Fibroblast of pulmonary artery (primary cell): ENCODE results near the gene KAT2B.

Experiments
- DNase-seq: peaks from one replicate; pipeline ENCODE4 v3.0.0-alpha.2; 2010; ENCODE audit warnings: low read depth
- H3K4me3 ChIP-seq: replicated peaks from 2 replicates; pipeline ENCODE4 v1.5.1; 2011; ENCODE audit warnings: low read depth, mild to moderate bottlenecking, control low read depth, low read length, moderate library complexity
- CTCF ChIP-seq: IDR thresholded peaks from 2 replicates; pipeline ENCODE4 v1.5.1; 2011; ENCODE audit warnings: mild to moderate bottlenecking, control low read depth, low read length, inconsistent platforms; ENCODE audit errors: missing control alignments

Gene KAT2B

GRCh38 chr3:20095470-20095869 lies 55.2 kb downstream of the KAT2B start:
- DNase-seq, result no peak
- no peak for TF ChIP-seq CTCF

GRCh38 chr3:20096135-20096685 lies 56.0 kb downstream of the KAT2B start:
- peak; percentile 69 for DNase-seq
- no peak overlapping the region for H3K4me3 ChIP-seq
- no peak for TF ChIP-seq CTCF

More at GRCh38 chr3:20095470-20095869, 55.2 kb downstream of the KAT2B start:
- no peak overlapping the region for H3K4me3 ChIP-seq

- H3K4me3 ChIP-seq, result no peak overlapping the region
- no peak for DNase-seq
- no peak for TF ChIP-seq CTCF
These were observed 56.8 kb downstream of the KAT2B start for GRCh38 chr3:20097015-20097414.

- H3K4me3 ChIP-seq, result no peak overlapping the region
These were observed 58.8 kb downstream of the KAT2B start for GRCh38 chr3:20099060-20099459.

GRCh38 chr3:20100151-20100550 lies 59.9 kb downstream of the KAT2B start:
- TF ChIP-seq CTCF, result no peak
- H3K4me3 ChIP-seq, result no peak overlapping the region
- DNase-seq, result no peak

More at GRCh38 chr3:20099060-20099459, 58.8 kb downstream of the KAT2B start:
- no peak for DNase-seq
- no peak for TF ChIP-seq CTCF

GRCh38 chr3:20101041-20101440 lies 60.8 kb downstream of the KAT2B start:
- no peak for DNase-seq
- no peak overlapping the region for H3K4me3 ChIP-seq
- no peak for TF ChIP-seq CTCF

- no peak overlapping the region for H3K4me3 ChIP-seq
- TF ChIP-seq CTCF, result no peak
- no peak for DNase-seq
These were observed 63.5 kb downstream of the KAT2B start for GRCh38 chr3:20103731-20104130.
